ENCODE data around the gene HTR3C. TPM values are rescaled to one million over a fixed set of nuclear protein-coding genes. Genes with fewer than 3 reads are reported as not detected.

HTR3C gene
- total and polyA plus RNA-seq, 10 donors: not detected

GRCh38 chr3:184097556-184097955, 44.7 kb downstream of the HTR3C start:
- Histone ChIP-seq H3K27me3 (replicated peaks in 1 of 7) (peaks cover 0 to 5% (median 0%) of the 10 kb centered on the region in 7 donors), H3K4me3 (no peak overlapping the region), H3K4me1 (no peaks in the 10 kb centered on the region), H3K27ac (no peak overlapping the region), H3K9me3 (peaks cover 0 to 14% (median 8%) of the 10 kb centered on the region in 8 donors), H3K36me3 (no peaks in the 10 kb centered on the region)
- WGBS, 5 donors: 83 to 94% (median 88%) methylated on average over 6 of the region's 6 CpGs
- intact Hi-C loops (cut with DNase I; ENCODE audit: low total_unique reads): no loop called here
- no peak for DNase-seq
- no peak for TF ChIP-seq POLR2AphosphoS5 (IDR thresholded peaks at IDR 0.05)

- peaks cover 0 to 5% (median 0%) of the 10 kb centered on the region in 7 donors for H3K27me3 ChIP-seq (replicated peaks in 1 of 7)
- DNase-seq: no peak
- no peaks in the 10 kb centered on the region for H3K36me3 ChIP-seq
- TF ChIP-seq POLR2AphosphoS5 (IDR thresholded peaks at IDR 0.05) (no peak), POLR2A (IDR thresholded peaks at IDR 0.05) (no peak)
- WGBS, 5 donors: 69 to 74% (median 73%) methylated on average over 24 of the region's 24 CpGs
- no peak overlapping the region for H3K4me3 ChIP-seq
- intact Hi-C loops (cut with DNase I; ENCODE audit: low total_unique reads): no loop called here
- H3K9me3 ChIP-seq: no peaks in the 10 kb centered on the region
- no peaks in the 10 kb centered on the region for H3K4me1 ChIP-seq
- H3K27ac ChIP-seq: no peak overlapping the region
Measured at GRCh38 chr3:184099806-184100686, 47.2 kb downstream of the HTR3C start.

Small RNAs within 50 kb of the gene (small RNA-seq; reads per million reads assigned to genes)
- gene RF00019: 0 reads per million in 4 donors

Other genes starting within 250 kb of the HTR3C start
- gene MAP6D1, start 227.5 kb upstream of the HTR3C start, total RNA-seq: 1 to 10 TPM in 6 of 7 donors, not detected in 1; 1.2 to 3.1 (median 1.8) TPM
- gene MAP6D1, start 227.5 kb upstream of the HTR3C start, polyA plus RNA-seq: 1 to 10 TPM in 1 of 3 donors, under 1 TPM in 2; 0.77 to 2.1 (median 0.99) TPM
- gene PARL, start 168.2 kb upstream of the HTR3C start, total RNA-seq: 10 to 100 TPM; 34.5 to 70.3 (median 50.6) TPM
- 100 to 1,000 TPM in 1 of 3 donors, 10 to 100 TPM in 2; 81.7 to 119 (median 88.9) TPM for gene PARL, start 168.2 kb upstream of the HTR3C start, polyA plus RNA-seq
- 100 to 1,000 TPM in 1 of 7 donors, 10 to 100 TPM in 6; 44.4 to 112 (median 71.9) TPM for gene ABCC5, start 35.2 kb upstream of the HTR3C start, total RNA-seq
- 10 to 100 TPM; 19.6 to 33.5 (median 25.8) TPM for gene ABCC5, start 35.2 kb upstream of the HTR3C start, polyA plus RNA-seq
- not detected for gene HTR3D, start 21.3 kb upstream of the HTR3C start, total RNA-seq
- gene HTR3D, start 21.3 kb upstream of the HTR3C start, polyA plus RNA-seq: not detected
- gene HTR3E, start 44.0 kb downstream of the HTR3C start, total RNA-seq: not detected
- gene HTR3E, start 44.0 kb downstream of the HTR3C start, polyA plus RNA-seq: not detected
- 10 to 100 TPM; 40.4 to 50.7 (median 46.3) TPM for gene EIF2B5, start 82.3 kb downstream of the HTR3C start, total RNA-seq
- gene EIF2B5, start 82.3 kb downstream of the HTR3C start, polyA plus RNA-seq: 10 to 100 TPM; 40.4 to 55.7 (median 52.8) TPM
- 10 to 100 TPM; 40.3 to 67.3 (median 54.2) TPM for gene DVL3, start 102.3 kb downstream of the HTR3C start, total RNA-seq
- gene DVL3, start 102.3 kb downstream of the HTR3C start, polyA plus RNA-seq: 10 to 100 TPM; 12.3 to 28.2 (median 15.8) TPM
- gene AP2M1, start 121.8 kb downstream of the HTR3C start, total RNA-seq: 100 to 1,000 TPM; 192 to 254 (median 204) TPM
- 100 to 1,000 TPM in 2 of 3 donors, 10 to 100 TPM in 1; 98.7 to 155 (median 137) TPM for gene AP2M1, start 121.8 kb downstream of the HTR3C start, polyA plus RNA-seq
- 10 to 100 TPM; 46.4 to 90.7 (median 69.8) TPM for gene ABCF3, start 133.2 kb downstream of the HTR3C start, total RNA-seq
- gene ABCF3, start 133.2 kb downstream of the HTR3C start, polyA plus RNA-seq: 10 to 100 TPM; 35.3 to 67.3 (median 61.2) TPM
- gene VWA5B2, start 176.5 kb downstream of the HTR3C start, total RNA-seq: under 1 TPM in 2 of 7 donors, not detected in 5; 0.28 to 0.68 TPM
- gene VWA5B2, start 176.5 kb downstream of the HTR3C start, polyA plus RNA-seq: under 1 TPM; 0.02 to 0.08 (median 0.03) TPM
- 10 to 100 TPM; 21.1 to 59.0 (median 28.2) TPM for gene ALG3, start 195.9 kb downstream of the HTR3C start, total RNA-seq
- 10 to 100 TPM; 18.7 to 23.9 (median 22.8) TPM for gene ALG3, start 195.9 kb downstream of the HTR3C start, polyA plus RNA-seq
- 1 to 10 TPM; 1.2 to 5.4 (median 3.0) TPM for gene EEF1AKMT4, start 196.6 kb downstream of the HTR3C start, total RNA-seq
- gene EEF1AKMT4, start 196.6 kb downstream of the HTR3C start, polyA plus RNA-seq: 1 to 10 TPM; 1.6 to 3.7 (median 3.5) TPM
- gene CAMK2N2, start 208.5 kb downstream of the HTR3C start, total RNA-seq: under 1 TPM in 1 of 7 donors, not detected in 6; 0.35 TPM
- under 1 TPM in 1 of 3 donors, not detected in 2; 0.08 TPM for gene CAMK2N2, start 208.5 kb downstream of the HTR3C start, polyA plus RNA-seq
- not detected for gene ECE2, start 223.0 kb downstream of the HTR3C start, total RNA-seq
- not detected for gene ECE2, start 223.0 kb downstream of the HTR3C start, polyA plus RNA-seq
- gene PSMD2, start 246.2 kb downstream of the HTR3C start, total RNA-seq: 100 to 1,000 TPM; 130 to 191 (median 142) TPM
- gene PSMD2, start 246.2 kb downstream of the HTR3C start, polyA plus RNA-seq: 10 to 100 TPM; 53.8 to 94.7 (median 62.4) TPM

All from spleen (tissue), 11 donors.